SKM-1 treated with dmso at 0.1 percent for 144 hours (cell line): Measurements from ENCODE around the gene STXBP4.

Experiments used
- DNase-seq: peaks from one replicate; lab custom pipeline; 2025; ENCODE audit not compliant: unreplicated experiment; lab: John Stamatoyannopoulos, UW

STXBP4 gene

DNA sequence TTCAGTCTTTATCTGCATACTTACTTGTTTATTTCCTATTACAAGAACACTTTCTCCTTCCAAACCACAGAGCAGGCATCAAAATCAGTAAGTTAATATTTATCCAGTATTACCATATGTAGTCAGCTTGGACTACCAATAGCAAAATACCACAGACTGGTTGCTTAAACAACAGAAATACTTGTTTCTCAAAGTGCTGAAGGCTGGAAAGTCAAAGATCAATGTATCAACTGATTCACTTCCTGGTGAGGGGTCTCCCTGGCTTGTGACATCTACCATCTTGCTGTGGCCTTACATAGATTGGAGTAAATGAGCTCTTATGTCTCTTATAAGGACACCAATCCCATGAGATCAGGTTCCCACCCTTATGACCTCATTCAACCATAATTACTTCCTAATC lies 2.6 kb downstream of the STXBP4 start:
- DNase-seq: no peak

DNA sequence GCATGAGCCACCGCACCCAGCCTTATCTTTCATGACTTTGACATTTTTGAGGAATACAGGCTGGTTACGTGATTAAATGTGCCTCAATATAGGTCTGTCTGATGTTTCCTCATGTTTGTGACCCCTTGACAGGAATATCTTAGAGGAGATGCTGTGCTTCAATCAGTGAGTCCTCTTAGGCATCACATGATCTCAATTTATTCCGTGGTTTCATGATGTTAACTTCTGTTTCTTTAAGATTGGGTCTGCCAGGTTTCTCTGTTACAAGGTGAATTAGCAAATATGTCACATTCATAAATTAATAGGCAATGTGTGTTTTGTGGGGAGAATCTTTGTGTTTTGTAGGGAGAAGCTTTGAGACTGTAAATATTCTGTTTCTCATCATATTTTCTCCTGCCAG lies 3.3 kb downstream of the STXBP4 start:
- DNase-seq: no peak

- no peak for DNase-seq
These were observed 4.0 kb downstream of the STXBP4 start for GRCh38 chr17:54972406-54973138.

DNA sequence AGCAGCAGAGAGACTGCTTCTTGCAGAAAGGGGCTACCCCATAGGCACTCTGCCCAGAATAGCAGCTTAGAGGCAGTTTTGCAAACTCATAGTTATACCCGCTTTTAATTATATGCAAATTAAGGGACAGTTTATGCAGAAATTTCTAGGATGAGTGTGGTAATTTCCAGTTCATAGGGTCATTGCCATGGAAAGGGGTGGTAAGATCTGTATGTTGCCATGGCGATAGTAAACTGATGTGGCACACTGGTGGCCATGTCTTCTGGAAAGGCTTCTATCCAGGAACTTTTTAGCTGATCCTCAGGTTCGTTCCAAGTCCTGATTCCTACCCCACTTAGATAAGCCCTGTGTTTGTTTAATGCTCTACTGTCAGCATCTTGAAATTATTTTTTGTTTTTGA lies 6.2 kb downstream of the STXBP4 start:
- no peak for DNase-seq

- DNase-seq: no peak
These were observed 7.8 kb downstream of the STXBP4 start for GRCh38 chr17:54976316-54976715.

DNA sequence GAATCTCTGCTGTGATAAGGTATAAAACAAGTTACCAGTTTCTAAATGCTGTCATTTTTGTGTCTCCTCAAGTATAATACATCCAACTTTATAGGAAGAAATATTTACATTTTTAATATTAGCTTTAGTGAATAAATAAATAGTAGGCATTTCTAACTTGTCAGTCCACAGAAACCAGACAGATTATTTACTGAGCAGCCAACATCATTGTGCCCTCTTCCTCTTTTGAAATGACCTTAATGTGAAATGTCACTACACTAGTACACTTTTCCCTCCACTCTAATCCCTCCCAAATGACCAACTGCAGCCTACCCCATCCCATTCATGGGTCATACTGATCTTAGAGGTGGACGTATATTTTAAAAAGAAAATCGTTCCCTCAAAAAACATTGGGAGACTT lies 9.2 kb downstream of the STXBP4 start:
- no peak for DNase-seq

GRCh38 chr17:54979657-54980056 lies 11.1 kb downstream of the STXBP4 start:
- DNase-seq: no peak

GRCh38 chr17:54980375-54980774 lies 11.8 kb downstream of the STXBP4 start:
- DNase-seq: no peak

- no peak for DNase-seq
These were observed 13.8 kb downstream of the STXBP4 start for GRCh38 chr17:54982399-54982798.

DNA sequence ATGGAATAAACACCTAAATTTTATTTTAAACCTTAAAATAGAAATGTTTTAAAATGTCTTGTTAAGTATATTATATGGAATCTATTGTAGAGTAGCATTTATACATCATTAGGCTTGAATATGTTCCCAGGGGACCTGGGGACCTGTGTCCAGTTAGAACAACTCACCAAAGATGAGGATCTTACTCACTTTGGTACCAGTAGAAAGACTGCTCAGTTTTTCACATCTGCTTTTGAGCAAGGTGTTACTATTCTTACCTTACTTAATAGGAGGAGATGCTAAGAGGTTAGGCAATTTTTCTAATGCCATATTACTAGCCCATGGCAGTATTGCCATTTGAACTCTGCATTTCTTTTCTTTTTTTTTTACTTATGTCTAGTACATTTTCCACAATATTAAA lies 14.7 kb downstream of the STXBP4 start:
- no peak for DNase-seq

GRCh38 chr17:54985476-54985875 lies 16.9 kb downstream of the STXBP4 start:
- no peak for DNase-seq

- no peak for DNase-seq
These were observed 21.6 kb downstream of the STXBP4 start for GRCh38 chr17:54990118-54990517.

- DNase-seq: no peak
These were observed 23.0 kb downstream of the STXBP4 start for GRCh38 chr17:54991567-54991966.

- peak; percentile 44 for DNase-seq
These were observed 24.5 kb downstream of the STXBP4 start for GRCh38 chr17:54992797-54993639.

DNA sequence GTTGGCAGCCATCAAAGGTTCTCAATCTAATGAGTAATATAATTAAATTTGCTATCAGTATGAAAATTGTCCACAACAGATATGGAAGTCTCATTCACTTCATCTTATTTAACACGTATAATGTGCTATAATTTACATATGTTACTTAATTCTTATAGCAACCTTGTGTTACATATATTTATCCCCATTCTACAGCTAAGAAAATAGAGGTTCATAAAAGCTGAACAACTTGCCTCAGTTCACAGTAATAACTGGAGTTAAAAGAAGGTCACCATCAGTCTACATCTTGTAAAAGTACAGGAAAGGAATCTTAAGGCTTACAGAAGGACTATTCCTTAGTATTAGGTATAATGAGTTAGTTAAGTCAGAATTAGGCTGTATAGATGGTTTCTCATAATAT lies 27.9 kb downstream of the STXBP4 start:
- no peak for DNase-seq

DNA sequence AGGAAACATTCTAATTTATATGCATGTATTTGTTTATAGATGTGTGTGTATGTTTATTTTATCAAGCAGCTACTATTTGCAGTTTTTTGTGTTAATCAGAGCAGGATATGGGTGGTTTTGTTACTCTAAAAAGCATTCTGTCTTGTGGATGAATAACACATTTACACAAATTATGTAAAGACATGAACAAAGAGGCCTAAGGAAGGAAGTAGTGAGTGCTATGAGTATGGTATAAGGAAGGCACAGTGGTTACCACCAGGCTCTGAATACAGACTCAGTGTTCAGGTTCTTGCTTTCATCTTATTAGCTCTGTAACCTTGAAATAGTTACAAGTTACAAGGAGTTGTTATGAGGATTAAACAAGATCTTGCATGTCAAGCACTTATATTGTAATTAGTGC lies 33.9 kb downstream of the STXBP4 start:
- DNase-seq: no peak

DNA sequence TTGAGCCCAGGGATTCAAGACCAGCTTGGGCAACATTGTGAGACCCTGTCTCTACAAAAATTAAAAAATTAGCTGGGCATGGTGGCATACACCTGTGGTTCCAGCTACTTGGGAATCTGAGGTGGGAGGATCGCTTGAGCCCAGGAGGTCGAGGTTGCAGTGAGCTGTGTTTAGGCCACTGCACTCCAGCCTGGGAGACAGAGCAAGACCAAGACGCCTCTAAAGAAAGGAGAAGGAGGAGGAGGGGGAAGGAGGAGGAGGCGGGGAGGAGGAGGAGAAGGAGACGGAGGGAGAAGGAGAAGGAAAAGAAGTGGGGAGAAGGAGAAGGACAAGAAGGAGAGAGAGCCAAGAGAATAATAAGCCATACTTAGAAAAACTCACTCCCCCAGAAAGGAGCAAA lies 35.9 kb downstream of the STXBP4 start:
- no peak for DNase-seq

DNA sequence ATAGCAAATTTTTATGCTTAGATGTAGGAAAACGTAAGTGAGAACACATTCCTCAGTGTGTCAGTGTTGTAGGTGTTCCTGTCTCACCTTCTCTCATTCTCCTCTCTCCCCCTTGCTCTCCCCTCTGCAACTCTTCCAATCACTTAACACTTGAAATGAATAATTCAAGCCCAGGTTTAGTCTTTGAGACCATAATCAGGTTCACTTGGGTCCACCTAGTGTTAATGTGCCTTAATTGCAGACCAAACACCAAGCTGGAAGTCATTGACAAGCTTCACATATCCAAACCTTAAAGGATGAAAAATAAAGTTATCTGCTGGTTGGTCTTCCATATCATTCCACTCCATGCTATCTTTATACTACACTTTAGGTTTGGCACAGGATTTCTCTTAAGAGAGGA lies 37.0 kb downstream of the STXBP4 start:
- peak; percentile 21 for DNase-seq

- DNase-seq: no peak
These were observed 55.1 kb downstream of the STXBP4 start for GRCh38 chr17:55023626-55024025.

- no peak for DNase-seq
These were observed 69.3 kb downstream of the STXBP4 start for GRCh38 chr17:55037828-55038227.

- no peak for DNase-seq
These were observed 69.7 kb downstream of the STXBP4 start for GRCh38 chr17:55038291-55038690.

DNA sequence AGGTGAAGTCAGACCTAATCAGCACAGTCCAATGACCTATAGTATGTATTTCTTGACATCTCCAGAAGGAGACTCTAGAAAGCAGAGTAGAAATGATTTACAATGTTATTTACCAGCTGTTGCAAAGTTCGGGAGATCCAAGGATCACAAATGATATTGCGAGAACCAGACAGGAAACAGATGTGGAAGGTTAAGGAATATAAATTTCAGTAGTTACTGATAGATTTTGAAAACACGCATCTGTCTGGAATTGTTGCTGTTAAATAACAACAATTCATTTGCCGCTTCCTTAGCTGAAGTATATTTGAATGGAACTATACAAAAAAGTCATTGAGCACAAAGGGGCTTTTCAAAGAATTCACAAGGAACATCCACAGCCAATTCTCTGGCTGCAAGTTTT lies 72.0 kb downstream of the STXBP4 start:
- no peak for DNase-seq
